ENCODE measurements around the gene OR1M1. TPM values are rescaled to one million over a fixed set of nuclear protein-coding genes. Genes with fewer than 3 reads are reported as not detected.
"Not testable (repeated sequence)": the region's sequence is repeated elsewhere in the genome, so short reads cannot be mapped to it uniquely, and the experiment has no call there.

OR1M1 gene
- total RNA-seq, 1 donor from 2014 or later = not detected

DNA sequence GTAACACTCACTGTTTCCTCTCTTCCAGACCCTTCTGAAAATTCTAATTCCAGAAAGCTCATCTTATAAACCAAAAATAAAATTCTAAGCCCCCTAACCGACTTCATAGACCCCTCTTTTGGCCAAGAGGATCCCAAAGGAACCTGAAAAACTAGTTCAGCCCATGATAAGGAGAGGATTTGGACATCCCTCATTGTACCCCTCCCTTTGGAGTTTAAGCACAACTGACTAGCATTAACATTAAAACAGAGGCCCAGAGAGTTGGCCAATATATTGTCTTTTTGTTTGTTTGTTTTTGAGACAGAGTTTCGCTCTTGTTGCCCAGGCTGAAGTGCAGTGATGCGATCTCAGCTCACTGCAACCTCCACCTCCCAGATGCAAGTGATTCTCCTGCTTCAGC lies 42.4 kb upstream of the OR1M1 start:
- Histone ChIP-seq H3K27ac (ENCODE audit: low read depth, low read length) (no peak overlapping the region), H3K9ac (ENCODE audit: low read length) (no peak overlapping the region), H3K4me2 (ENCODE audit: low read length) (no peak overlapping the region), H3K9me3 (ENCODE audit: insufficient read depth, low read depth, low read length) (no peaks in the 10 kb centered on the region), H4K20me1 (ENCODE audit: insufficient read depth, low read length) (no peaks in the 10 kb centered on the region), H2AFZ (ENCODE audit: low read depth, low read length) (no peak overlapping the region), H3K4me1 (ENCODE audit: insufficient read depth, low read length) (no peaks in the 10 kb centered on the region), H3K27me3 (ENCODE audit: insufficient read depth, low read length) (no peaks in the 10 kb centered on the region), H3K36me3 (ENCODE audit: insufficient read depth, low read length) (no peaks in the 10 kb centered on the region), H3K79me2 (ENCODE audit: insufficient read depth, low read length) (no peaks in the 10 kb centered on the region), H3K4me3 (ENCODE audit: insufficient read depth, low read depth, low read length) (no peak overlapping the region)
- TF ChIP-seq CTCF (IDR thresholded peaks at IDR 0.05; ENCODE audit: insufficient read depth, low read depth, low read length) (no peak), EZH2 (IDR thresholded peaks at IDR 0.05; ENCODE audit: insufficient read depth, low read length) (no peak)
- no peak for DNase-seq (ENCODE audit: low read depth)
- Mint-ChIP-seq H3K9me3 (ENCODE audit: unreplicated experiment) (peaks cover 22% of the 10 kb centered on the region), H3K27ac (ENCODE audit: unreplicated experiment) (no peak overlapping the region), H3K4me1 (ENCODE audit: low read depth, unreplicated experiment) (no peaks in the 10 kb centered on the region), H3K4me3 (ENCODE audit: unreplicated experiment) (no peak overlapping the region), H3K27me3 (ENCODE audit: low read depth, unreplicated experiment) (no peaks in the 10 kb centered on the region), H3K36me3 (ENCODE audit: low read depth, unreplicated experiment) (no peaks in the 10 kb centered on the region)
- no peak for FAIRE-seq

DNA sequence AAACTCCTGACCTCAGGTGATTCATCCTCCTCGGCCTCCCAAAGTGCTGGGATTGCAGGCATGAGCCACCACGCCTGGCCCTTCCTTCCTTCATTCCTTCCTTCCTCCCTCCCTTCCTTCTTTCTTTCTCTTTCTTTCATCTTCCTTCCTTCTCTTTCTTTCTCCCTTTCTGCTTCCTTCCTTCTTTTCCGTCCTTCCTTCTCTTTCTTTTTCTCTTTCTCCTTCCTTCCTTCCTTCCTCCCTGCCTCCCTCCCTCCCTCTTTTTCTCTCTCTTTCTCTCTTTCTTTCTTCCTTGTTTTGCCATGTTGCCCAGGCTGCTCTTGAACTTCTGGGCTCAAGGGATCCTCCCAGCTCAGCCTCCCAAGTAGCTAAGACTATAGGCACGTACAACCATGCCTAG lies 40.2 kb upstream of the OR1M1 start:
- no peaks in the 10 kb centered on the region for H3K27me3 ChIP-seq (ENCODE audit: insufficient read depth, low read length)
- H3K4me2 ChIP-seq (ENCODE audit: low read length) = no peak overlapping the region
- no peak overlapping the region for H2AFZ ChIP-seq (ENCODE audit: low read depth, low read length)
- H3K9me3 Mint-ChIP-seq (ENCODE audit: unreplicated experiment) = peaks cover 21% of the 10 kb centered on the region
- no peak overlapping the region for H3K4me3 Mint-ChIP-seq (ENCODE audit: unreplicated experiment)
- no peak overlapping the region for H3K27ac Mint-ChIP-seq (ENCODE audit: unreplicated experiment)
- H3K9ac ChIP-seq (ENCODE audit: low read length) = no peak overlapping the region
- FAIRE-seq = no peak
- TF ChIP-seq CTCF (IDR thresholded peaks at IDR 0.05; ENCODE audit: insufficient read depth, low read depth, low read length) (no peak), EZH2 (IDR thresholded peaks at IDR 0.05; ENCODE audit: insufficient read depth, low read length) (no peak)
- H3K4me3 ChIP-seq (ENCODE audit: insufficient read depth, low read depth, low read length) = no peak overlapping the region
- H3K36me3 ChIP-seq (ENCODE audit: insufficient read depth, low read length) = no peaks in the 10 kb centered on the region
- no peaks in the 10 kb centered on the region for H3K79me2 ChIP-seq (ENCODE audit: insufficient read depth, low read length)
- H3K9me3 ChIP-seq (ENCODE audit: insufficient read depth, low read depth, low read length) = no peaks in the 10 kb centered on the region
- no peak for DNase-seq (ENCODE audit: low read depth)
- H3K27me3 Mint-ChIP-seq (ENCODE audit: low read depth, unreplicated experiment) = no peaks in the 10 kb centered on the region
- no peaks in the 10 kb centered on the region for H3K36me3 Mint-ChIP-seq (ENCODE audit: low read depth, unreplicated experiment)
- H3K4me1 Mint-ChIP-seq (ENCODE audit: low read depth, unreplicated experiment) = no peaks in the 10 kb centered on the region
- H3K4me1 ChIP-seq (ENCODE audit: insufficient read depth, low read length) = no peaks in the 10 kb centered on the region
- no peak overlapping the region for H3K27ac ChIP-seq (ENCODE audit: low read depth, low read length)
- H4K20me1 ChIP-seq (ENCODE audit: insufficient read depth, low read length) = no peaks in the 10 kb centered on the region

DNA sequence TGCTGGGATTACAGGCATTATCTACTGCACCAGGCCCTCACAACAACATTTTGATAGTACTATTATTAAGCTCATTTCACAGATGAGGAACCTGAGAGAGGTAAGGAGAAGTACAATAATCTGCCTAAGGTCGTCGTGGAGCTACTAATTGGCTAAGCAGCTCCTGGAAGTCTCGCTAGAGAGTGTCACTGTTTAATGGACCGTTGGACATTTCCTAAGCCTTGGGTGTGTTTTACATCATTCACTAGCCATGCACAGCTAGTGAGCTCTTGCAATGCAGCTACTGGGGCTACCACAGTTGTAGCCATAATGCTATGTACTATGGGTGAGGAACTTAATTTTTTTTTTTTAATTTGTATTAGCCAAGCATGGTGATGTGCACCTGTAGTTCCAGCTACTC lies 34.0 kb upstream of the OR1M1 start:
- H3K4me3 Mint-ChIP-seq (ENCODE audit: unreplicated experiment) = no peak overlapping the region
- Histone ChIP-seq H3K4me3 (ENCODE audit: insufficient read depth, low read depth, low read length) (no peak overlapping the region), H3K9me3 (ENCODE audit: insufficient read depth, low read depth, low read length) (no peaks in the 10 kb centered on the region), H3K27ac (ENCODE audit: low read depth, low read length) (no peak overlapping the region), H4K20me1 (ENCODE audit: insufficient read depth, low read length) (no peaks in the 10 kb centered on the region), H3K9ac (ENCODE audit: low read length) (no peak overlapping the region), H3K4me1 (ENCODE audit: insufficient read depth, low read length) (no peaks in the 10 kb centered on the region), H3K4me2 (ENCODE audit: low read length) (no peak overlapping the region), H3K36me3 (ENCODE audit: insufficient read depth, low read length) (no peaks in the 10 kb centered on the region), H2AFZ (ENCODE audit: low read depth, low read length) (no peak overlapping the region), H3K27me3 (ENCODE audit: insufficient read depth, low read length) (no peaks in the 10 kb centered on the region), H3K79me2 (ENCODE audit: insufficient read depth, low read length) (no peaks in the 10 kb centered on the region)
- FAIRE-seq (no peak), DNase-seq (ENCODE audit: low read depth) (no peak)
- no peaks in the 10 kb centered on the region for H3K27me3 Mint-ChIP-seq (ENCODE audit: low read depth, unreplicated experiment)
- no peaks in the 10 kb centered on the region for H3K4me1 Mint-ChIP-seq (ENCODE audit: low read depth, unreplicated experiment)
- no peak overlapping the region for H3K27ac Mint-ChIP-seq (ENCODE audit: unreplicated experiment)
- H3K36me3 Mint-ChIP-seq (ENCODE audit: low read depth, unreplicated experiment) = no peaks in the 10 kb centered on the region
- peaks cover 14% of the 10 kb centered on the region for H3K9me3 Mint-ChIP-seq (ENCODE audit: unreplicated experiment)
- TF ChIP-seq CTCF (IDR thresholded peaks at IDR 0.05; ENCODE audit: insufficient read depth, low read depth, low read length) = no peak
- TF ChIP-seq EZH2 (IDR thresholded peaks at IDR 0.05; ENCODE audit: insufficient read depth, low read length) = no peak

GRCh38 chr19:9053674-9054073 lies 33.2 kb upstream of the OR1M1 start:
- H2AFZ ChIP-seq (ENCODE audit: low read depth, low read length); H4K20me1 ChIP-seq (ENCODE audit: insufficient read depth, low read length); H3K27me3 Mint-ChIP-seq (ENCODE audit: low read depth, unreplicated experiment); H3K36me3 Mint-ChIP-seq (ENCODE audit: low read depth, unreplicated experiment); H3K9me3 ChIP-seq (ENCODE audit: insufficient read depth, low read depth, low read length); H3K4me2 ChIP-seq (ENCODE audit: low read length); H3K4me1 Mint-ChIP-seq (ENCODE audit: low read depth, unreplicated experiment); H3K27ac ChIP-seq (ENCODE audit: low read depth, low read length); H3K27me3 ChIP-seq (ENCODE audit: insufficient read depth, low read length); H3K79me2 ChIP-seq (ENCODE audit: insufficient read depth, low read length); H3K4me3 ChIP-seq (ENCODE audit: insufficient read depth, low read depth, low read length); FAIRE-seq; H3K4me1 ChIP-seq (ENCODE audit: insufficient read depth, low read length); H3K9ac ChIP-seq (ENCODE audit: low read length); H3K4me3 Mint-ChIP-seq (ENCODE audit: unreplicated experiment); H3K27ac Mint-ChIP-seq (ENCODE audit: unreplicated experiment); DNase-seq (ENCODE audit: low read depth); H3K36me3 ChIP-seq (ENCODE audit: insufficient read depth, low read length): not testable (repeated sequence)
- H3K9me3 Mint-ChIP-seq (ENCODE audit: unreplicated experiment) = peaks cover 13% of the 10 kb centered on the region
